ENCODE measurements around the gene TEX264.
A peak's percentile ranks its signal among the peaks of the same experiment; 100 is the strongest.

TEX264 gene

DNA sequence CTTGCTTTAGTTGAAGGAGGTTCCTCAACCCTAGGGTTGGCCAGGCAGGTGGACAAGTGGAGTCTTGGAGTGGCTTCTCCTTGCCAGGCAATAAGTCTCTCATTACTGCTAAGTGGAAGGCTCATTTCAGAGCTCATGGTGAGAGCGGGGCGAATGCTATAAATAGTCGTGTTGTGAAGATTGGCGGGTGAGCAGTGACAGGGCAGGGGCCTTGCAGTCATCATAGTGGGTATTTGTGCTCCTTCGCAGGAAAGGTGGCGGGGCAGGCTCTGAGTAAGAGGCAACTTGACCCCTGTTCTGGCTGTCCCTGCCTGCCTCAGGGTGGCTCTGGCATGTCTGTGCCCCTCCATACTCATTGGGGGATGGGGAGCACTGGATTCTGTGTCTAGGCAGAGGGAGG is 27.2 kb downstream of the TEX264 start:
- FAIRE-seq (no peak), DNase-seq (ENCODE audit: insufficient read length, low spot score) (no peak)

GRCh38 chr3:51700403-51700802 is 29.4 kb downstream of the TEX264 start:
- DNase-seq (ENCODE audit: insufficient read length, low spot score) = no peak
- no peak for FAIRE-seq
- no peak for TF ChIP-seq CTCF (IDR thresholded peaks at IDR 0.05; ENCODE audit: insufficient read depth, missing control alignments)

More for the DNA sequence above, 27.2 kb downstream of the TEX264 start:
- TF ChIP-seq CTCF (IDR thresholded peaks at IDR 0.05; ENCODE audit: insufficient read depth, missing control alignments) = no peak

GRCh38 chr3:51702156-51702555 is 31.1 kb downstream of the TEX264 start:
- DNase-seq (ENCODE audit: insufficient read length, low spot score) (no peak), FAIRE-seq (no peak)
- TF ChIP-seq CTCF (IDR thresholded peaks at IDR 0.05; ENCODE audit: insufficient read depth, missing control alignments) = no peak

GRCh38 chr3:51703068-51703760 is 32.2 kb downstream of the TEX264 start:
- TF ChIP-seq CTCF (IDR thresholded peaks at IDR 0.05; ENCODE audit: insufficient read depth, missing control alignments) = no peak
- FAIRE-seq (no peak), DNase-seq (ENCODE audit: insufficient read length, low spot score) (peak; percentile 11)

GRCh38 chr3:51703761-51704510 is 32.9 kb downstream of the TEX264 start:
- DNase-seq (ENCODE audit: insufficient read length, low spot score) (peak; percentile 13), FAIRE-seq (no peak)
- TF ChIP-seq CTCF (IDR thresholded peaks at IDR 0.05; ENCODE audit: insufficient read depth, missing control alignments) = no peak

DNA sequence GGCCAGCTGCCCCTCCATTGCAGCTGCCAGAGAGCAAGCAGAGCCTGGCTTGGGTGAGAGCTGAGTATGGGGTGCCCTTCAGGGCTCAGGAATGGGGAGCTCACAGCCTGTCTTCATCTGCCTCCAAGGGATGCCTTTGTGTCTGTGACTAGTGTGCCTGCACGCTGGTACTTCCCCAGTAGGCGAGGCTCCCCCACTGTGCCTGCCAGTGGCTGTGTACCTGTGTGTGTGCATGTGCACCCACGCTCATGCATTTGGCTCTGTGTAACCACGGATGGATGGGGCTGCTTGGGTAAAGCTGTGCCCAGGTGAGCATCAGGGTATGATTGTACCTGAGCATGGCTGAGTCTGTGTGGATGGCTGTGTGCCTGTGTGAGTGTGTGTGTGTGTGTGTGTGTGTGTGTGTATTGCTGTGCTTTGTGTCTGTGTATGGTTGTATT is 33.5 kb downstream of the TEX264 start:
- DNase-seq (ENCODE audit: insufficient read length, low spot score) (no peak), FAIRE-seq (no peak)
- no peak for TF ChIP-seq CTCF (IDR thresholded peaks at IDR 0.05; ENCODE audit: insufficient read depth, missing control alignments)
